Activated naive CD4-positive, alpha-beta T cell treated with Interleukin-2 at 50 U/mL for 16 hours (primary cell): ENCODE results near the gene M6PR.
"Not testable (repeated sequence)": the region's sequence is repeated elsewhere in the genome, so short reads cannot be mapped to it uniquely, and the experiment has no call there.

Experiments
- DNase-seq: peaks from one replicate; pipeline ENCODE4 v3.0.0-alpha.2; 2020

Gene M6PR

GRCh38 chr12:8950702-8951478 is 1.4 kb upstream of the M6PR start:
- DNase-seq, result no peak

GRCh38 chr12:8950221-8950527 is 729 bp upstream of the M6PR start:
- DNase-seq, result no peak

- no peak for DNase-seq
Observed at GRCh38 chr12:8948701-8949341, 624 bp downstream of the M6PR start.

GRCh38 chr12:8947737-8948136 is 1.7 kb downstream of the M6PR start:
- no peak for DNase-seq

GRCh38 chr12:8946733-8947132 is 2.7 kb downstream of the M6PR start:
- DNase-seq, result no peak

GRCh38 chr12:8943565-8944186 is 5.8 kb downstream of the M6PR start:
- no peak for DNase-seq

GRCh38 chr12:8941691-8942478 is 7.6 kb downstream of the M6PR start:
- no peak for DNase-seq

GRCh38 chr12:8937842-8938442 is 11.5 kb downstream of the M6PR start:
- DNase-seq, result not testable (repeated sequence)

- no peak for DNase-seq
Observed at GRCh38 chr12:8936735-8937134, 12.7 kb downstream of the M6PR start.

- DNase-seq, result not testable (repeated sequence)
Observed at GRCh38 chr12:8934080-8934479, 15.4 kb downstream of the M6PR start.

GRCh38 chr12:8932464-8932863 is 17.0 kb downstream of the M6PR start:
- not testable (repeated sequence) for DNase-seq

GRCh38 chr12:8930655-8931323 is 18.7 kb downstream of the M6PR start:
- not testable (repeated sequence) for DNase-seq

GRCh38 chr12:8922544-8922943 is 26.9 kb downstream of the M6PR start:
- DNase-seq, result no peak

- not testable (repeated sequence) for DNase-seq
Observed at GRCh38 chr12:8919643-8920042, 29.8 kb downstream of the M6PR start.

GRCh38 chr12:8917751-8918150 is 31.7 kb downstream of the M6PR start:
- no peak for DNase-seq

GRCh38 chr12:8917031-8917430 is 32.4 kb downstream of the M6PR start:
- no peak for DNase-seq

- no peak for DNase-seq
Observed at GRCh38 chr12:8916154-8916553, 33.3 kb downstream of the M6PR start.

- DNase-seq, result peak; percentile 63
Observed at GRCh38 chr12:8914716-8915526, 34.5 kb downstream of the M6PR start.

- DNase-seq, result peak; percentile 76
Observed at GRCh38 chr12:8914033-8914715, 35.3 kb downstream of the M6PR start, which contains the start of gene PHC1. TSS of gene PHC1 (plus strand) at chr12:8914509. CDS start at chr12:8917678, 3,169 bp downstream.

GRCh38 chr12:8913702-8914032 is 35.8 kb downstream of the M6PR start:
- DNase-seq, result no peak

GRCh38 chr12:8912914-8913313 is 36.5 kb downstream of the M6PR start:
- peak; percentile 9 for DNase-seq
